ENCODE data around the gene SIDT2. TPM values are rescaled to one million over a fixed set of nuclear protein-coding genes. Genes with fewer than 3 reads are reported as not detected.

Gene SIDT2
- total RNA-seq, 2 donors from 2014 or later: 39.3 to 43.0 TPM

DNA sequence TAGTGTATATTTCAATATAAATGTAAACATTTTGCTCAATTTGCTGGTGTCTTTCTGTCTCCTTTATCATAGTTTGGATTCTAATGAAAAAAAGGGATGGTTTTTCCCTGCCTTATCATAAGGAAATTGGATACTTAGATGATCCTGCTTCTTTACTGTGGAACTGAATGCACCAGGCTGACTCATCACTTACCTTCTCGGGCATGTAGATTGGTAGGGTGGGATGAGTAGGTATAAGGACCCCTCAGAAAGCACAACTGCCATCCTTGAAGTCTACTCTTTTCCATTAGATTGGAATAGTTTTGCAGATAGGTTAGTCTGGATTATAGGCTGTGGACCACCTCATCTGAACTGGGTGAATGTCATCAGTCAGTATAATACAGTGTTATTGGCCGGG lies 7.5 kb upstream of the SIDT2 start:
- Mint-ChIP-seq H3K27me3 (ENCODE audit: insufficient read depth) (no peaks in the 10 kb centered on the region), H3K9me3 (no peaks in the 10 kb centered on the region), H3K36me3 (ENCODE audit: low read depth) (peaks cover 44% of the 10 kb centered on the region), H3K27ac (peak overlapping the region; percentile 59), H3K4me3 (no peak overlapping the region), H3K4me1 (peaks cover 25% of the 10 kb centered on the region)
- Histone ChIP-seq H3K27me3 (ENCODE audit: control insufficient read depth, insufficient read depth, low read length, poor library complexity, severe bottlenecking) (no peaks in the 10 kb centered on the region), H3K9ac (ENCODE audit: extremely low read depth, low read length, poor library complexity, severe bottlenecking) (no peak overlapping the region), H3K27ac (ENCODE audit: low read depth, low read length) (no peak overlapping the region), H3K4me1 (ENCODE audit: control insufficient read depth, insufficient read depth, low read length) (peaks cover 4% of the 10 kb centered on the region), H3K36me3 (ENCODE audit: control insufficient read depth, insufficient read depth, low read length) (peaks cover 80% of the 10 kb centered on the region), H3K4me3 (ENCODE audit: low read length) (no peak overlapping the region), H3K9me3 (ENCODE audit: control insufficient read depth, low read length) (no peaks in the 10 kb centered on the region)
- TF ChIP-seq, protein P1, sequence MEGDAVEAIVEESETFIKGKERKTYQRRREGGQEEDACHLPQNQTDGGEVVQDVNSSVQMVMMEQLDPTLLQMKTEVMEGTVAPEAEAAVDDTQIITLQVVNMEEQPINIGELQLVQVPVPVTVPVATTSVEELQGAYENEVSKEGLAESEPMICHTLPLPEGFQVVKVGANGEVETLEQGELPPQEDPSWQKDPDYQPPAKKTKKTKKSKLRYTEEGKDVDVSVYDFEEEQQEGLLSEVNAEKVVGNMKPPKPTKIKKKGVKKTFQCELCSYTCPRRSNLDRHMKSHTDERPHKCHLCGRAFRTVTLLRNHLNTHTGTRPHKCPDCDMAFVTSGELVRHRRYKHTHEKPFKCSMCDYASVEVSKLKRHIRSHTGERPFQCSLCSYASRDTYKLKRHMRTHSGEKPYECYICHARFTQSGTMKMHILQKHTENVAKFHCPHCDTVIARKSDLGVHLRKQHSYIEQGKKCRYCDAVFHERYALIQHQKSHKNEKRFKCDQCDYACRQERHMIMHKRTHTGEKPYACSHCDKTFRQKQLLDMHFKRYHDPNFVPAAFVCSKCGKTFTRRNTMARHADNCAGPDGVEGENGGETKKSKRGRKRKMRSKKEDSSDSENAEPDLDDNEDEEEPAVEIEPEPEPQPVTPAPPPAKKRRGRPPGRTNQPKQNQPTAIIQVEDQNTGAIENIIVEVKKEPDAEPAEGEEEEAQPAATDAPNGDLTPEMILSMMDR (conservative IDR thresholded peaks at IDR 0.05): no peak
- DNase-seq: no peak
- WGBS, 2 experiments (ENCODE audit: insufficient coverage in 1 of 2, insufficient read length in 1 of 2): 85 to 98% methylated on average over 2 of the region's 2 CpGs

GRCh38 chr11:117171404-117172061 lies 7.0 kb upstream of the SIDT2 start:
- no peak for DNase-seq
- H3K4me3 Mint-ChIP-seq: no peak overlapping the region
- peak overlapping the region; percentile 4 for H3K27ac ChIP-seq (ENCODE audit: low read depth, low read length)
- no peaks in the 10 kb centered on the region for H3K9me3 ChIP-seq (ENCODE audit: control insufficient read depth, low read length)
- H3K27ac Mint-ChIP-seq: peak overlapping the region; percentile 59
- peaks cover 44% of the 10 kb centered on the region for H3K36me3 Mint-ChIP-seq (ENCODE audit: low read depth)
- H3K27me3 Mint-ChIP-seq (ENCODE audit: insufficient read depth): no peaks in the 10 kb centered on the region
- peaks cover 79% of the 10 kb centered on the region for H3K36me3 ChIP-seq (ENCODE audit: control insufficient read depth, insufficient read depth, low read length)
- no peaks in the 10 kb centered on the region for H3K27me3 ChIP-seq (ENCODE audit: control insufficient read depth, insufficient read depth, low read length, poor library complexity, severe bottlenecking)
- no peak overlapping the region for H3K4me3 ChIP-seq (ENCODE audit: low read length)
- H3K4me1 Mint-ChIP-seq: peaks cover 25% of the 10 kb centered on the region
- H3K9ac ChIP-seq (ENCODE audit: extremely low read depth, low read length, poor library complexity, severe bottlenecking): no peak overlapping the region
- TF ChIP-seq, protein P1 (conservative IDR thresholded peaks at IDR 0.05): no peak
- H3K4me1 ChIP-seq (ENCODE audit: control insufficient read depth, insufficient read depth, low read length): peaks cover 4% of the 10 kb centered on the region
- WGBS, 2 experiments (ENCODE audit: insufficient coverage in 1 of 2, insufficient read length in 1 of 2): 76 to 87% methylated on average over 14 of the region's 14 CpGs
- no peaks in the 10 kb centered on the region for H3K9me3 Mint-ChIP-seq

DNA sequence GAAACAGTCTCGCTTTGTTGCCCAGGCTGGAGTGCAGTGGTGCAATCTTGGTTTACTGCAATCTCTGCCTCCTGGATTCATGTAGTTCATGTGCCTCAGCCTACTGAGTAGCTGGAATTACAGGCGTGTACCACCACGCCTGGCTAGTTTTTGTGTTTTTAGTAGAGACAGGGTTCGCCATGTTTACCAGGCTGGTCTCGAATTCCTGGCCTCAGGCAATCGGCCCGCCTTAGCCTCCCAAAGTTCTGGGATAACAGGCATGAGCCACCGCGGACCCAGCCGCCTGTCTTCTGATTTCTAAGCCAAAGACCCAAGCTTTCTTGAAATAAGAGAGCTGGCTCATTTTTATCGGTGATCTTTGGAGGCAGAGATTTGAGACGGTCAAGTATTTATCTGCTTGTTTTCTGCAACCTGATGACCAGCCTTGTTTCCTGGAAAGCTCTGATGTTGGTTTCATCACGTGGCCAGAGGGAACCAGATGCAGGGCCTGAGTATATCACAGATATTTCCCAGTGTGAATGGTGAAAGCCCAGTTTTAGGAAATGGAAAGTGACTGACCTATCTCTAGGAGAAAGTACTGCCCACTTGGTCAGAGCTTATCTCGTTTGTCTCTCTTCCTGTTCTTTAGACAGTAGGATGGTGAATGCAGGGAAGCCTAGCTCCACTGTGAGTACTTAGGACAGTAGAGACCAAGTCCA lies 5.7 kb upstream of the SIDT2 start:
- H3K27ac ChIP-seq (ENCODE audit: low read depth, low read length): no peak overlapping the region

More for the DNA sequence above, 5.7 kb upstream of the SIDT2 start:
- H3K9me3 Mint-ChIP-seq: no peaks in the 10 kb centered on the region
- Histone ChIP-seq H3K27me3 (ENCODE audit: control insufficient read depth, insufficient read depth, low read length, poor library complexity, severe bottlenecking) (no peaks in the 10 kb centered on the region), H3K4me3 (ENCODE audit: low read length) (no peak overlapping the region), H3K36me3 (ENCODE audit: control insufficient read depth, insufficient read depth, low read length) (peaks cover 66% of the 10 kb centered on the region), H3K4me1 (ENCODE audit: control insufficient read depth, insufficient read depth, low read length) (peaks cover 4% of the 10 kb centered on the region), H3K9me3 (ENCODE audit: control insufficient read depth, low read length) (no peaks in the 10 kb centered on the region), H3K9ac (ENCODE audit: extremely low read depth, low read length, poor library complexity, severe bottlenecking) (no peak overlapping the region)
- no peak for DNase-seq
- H3K36me3 Mint-ChIP-seq (ENCODE audit: low read depth): peaks cover 40% of the 10 kb centered on the region
- H3K4me1 Mint-ChIP-seq: peaks cover 26% of the 10 kb centered on the region
- WGBS, 2 experiments (ENCODE audit: insufficient coverage in 1 of 2, insufficient read length in 1 of 2): 91 to 92% methylated on average over 14 of the region's 14 CpGs
- no peaks in the 10 kb centered on the region for H3K27me3 Mint-ChIP-seq (ENCODE audit: insufficient read depth)
- H3K4me3 Mint-ChIP-seq: no peak overlapping the region
- TF ChIP-seq, protein P1 (conservative IDR thresholded peaks at IDR 0.05): no peak
- no peak overlapping the region for H3K27ac Mint-ChIP-seq
